ENCODE data around the gene LRRC73.

LRRC73 gene

DNA sequence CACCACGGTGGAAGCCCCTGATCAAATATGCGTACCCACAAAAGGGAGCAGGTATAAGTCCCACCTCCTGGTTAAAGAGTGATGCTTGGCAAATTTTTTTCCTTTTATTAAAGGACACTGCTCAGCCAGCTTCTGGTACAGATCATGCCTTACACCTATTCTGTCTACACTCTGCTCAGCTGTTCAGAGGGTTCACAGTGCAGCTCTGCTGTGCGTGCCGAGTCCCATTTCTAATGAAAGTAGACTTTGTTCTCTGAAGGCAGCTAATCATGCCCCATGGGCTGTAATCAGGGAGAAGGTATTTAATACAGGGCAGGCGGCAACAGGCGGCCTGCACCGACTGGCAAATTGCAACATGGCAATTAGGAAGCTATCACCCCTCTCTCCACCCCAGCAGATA lies 16.3 kb downstream of the LRRC73 start:
- DNase-seq = peak in 5 of 56 donors; percentile 14 to 32 (median 24)

DNA sequence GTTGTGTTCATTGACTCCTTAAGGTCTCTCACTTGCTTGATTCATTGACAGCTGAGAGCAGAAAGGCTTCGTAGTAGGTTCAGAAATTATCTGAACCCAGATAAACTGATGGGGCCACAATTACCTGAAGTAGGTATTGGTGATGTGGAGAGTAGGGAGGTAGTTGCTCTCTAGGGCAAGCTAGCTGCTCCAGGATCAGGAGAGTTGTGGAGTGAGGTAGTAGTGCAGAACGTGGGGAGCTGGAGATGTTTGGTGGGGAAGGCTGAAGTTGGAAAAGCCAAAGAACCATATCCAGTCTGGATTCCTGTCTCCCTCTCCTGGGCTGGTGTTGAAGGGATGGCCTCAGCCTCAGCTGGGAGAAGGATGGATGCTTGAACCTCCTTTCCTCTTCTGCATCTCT lies 16.9 kb downstream of the LRRC73 start:
- no peak for DNase-seq

DNA sequence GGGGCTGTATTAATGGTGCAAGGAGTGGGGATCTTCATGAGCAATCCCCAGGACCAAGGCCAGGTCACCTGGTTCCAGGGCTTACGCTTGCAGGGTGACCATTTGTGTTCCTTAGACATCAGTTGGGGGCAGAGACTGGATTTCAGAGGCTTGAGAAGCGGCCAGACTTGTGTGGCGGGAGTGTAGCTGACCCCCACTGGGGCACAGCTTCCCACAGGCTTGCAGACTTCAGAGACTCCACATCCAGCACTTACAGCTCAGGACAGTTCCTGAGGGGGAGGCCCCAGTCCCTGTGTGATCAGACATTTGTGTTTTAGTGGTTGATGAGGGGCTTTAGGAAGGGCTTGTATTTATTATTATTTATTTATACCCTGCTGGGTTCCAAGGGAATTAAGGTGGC lies 17.5 kb downstream of the LRRC73 start:
- DNase-seq = peak in 3 of 56 donors; percentile 64 to 76 (median 73)

DNA sequence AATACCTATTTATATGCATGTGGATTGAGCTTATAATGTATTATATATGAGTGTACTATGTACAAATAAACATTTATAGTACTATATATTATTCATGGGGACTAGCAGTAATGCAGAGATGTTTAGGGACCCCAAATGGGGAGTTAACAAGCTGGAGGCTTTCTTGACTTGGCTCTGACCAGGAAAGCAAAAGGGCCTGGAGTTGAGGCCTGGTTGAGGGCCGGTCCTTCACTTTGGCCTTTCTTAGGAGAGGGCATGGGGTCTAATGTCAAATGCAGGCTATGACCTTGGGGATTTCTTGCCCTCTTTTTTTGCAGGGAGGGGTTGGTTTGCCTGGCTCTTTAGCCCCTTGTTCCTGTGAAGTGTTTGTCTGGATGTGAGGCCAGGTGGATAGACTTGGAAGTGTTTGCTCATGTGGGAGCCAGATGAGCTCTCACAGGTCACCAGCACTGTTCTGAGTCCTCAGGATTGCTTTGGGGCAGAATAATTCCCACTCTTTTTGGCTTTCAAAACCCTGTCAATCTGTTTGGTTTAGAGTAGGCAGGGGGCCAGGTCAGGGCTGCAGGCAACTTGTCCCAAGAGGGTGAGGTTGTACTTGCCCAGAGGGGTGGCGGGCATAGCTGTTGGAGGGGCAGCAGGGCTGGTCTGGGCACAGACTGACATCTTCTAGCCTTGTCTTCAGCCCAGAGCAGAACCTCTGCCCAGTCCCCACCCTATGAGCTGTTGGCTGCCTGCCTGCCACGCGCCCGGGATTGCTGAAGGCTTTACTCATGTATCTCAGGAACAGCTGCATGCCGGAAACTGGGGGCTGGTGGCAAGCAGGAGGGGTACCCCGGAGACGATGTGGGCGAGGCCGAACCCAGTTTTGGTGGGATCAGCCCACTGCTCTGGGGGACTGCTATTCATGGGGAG lies 18.1 kb downstream of the LRRC73 start:
- DNase-seq = peak in 55 of 56 donors; percentile 47 to 95 (median 83)

DNA sequence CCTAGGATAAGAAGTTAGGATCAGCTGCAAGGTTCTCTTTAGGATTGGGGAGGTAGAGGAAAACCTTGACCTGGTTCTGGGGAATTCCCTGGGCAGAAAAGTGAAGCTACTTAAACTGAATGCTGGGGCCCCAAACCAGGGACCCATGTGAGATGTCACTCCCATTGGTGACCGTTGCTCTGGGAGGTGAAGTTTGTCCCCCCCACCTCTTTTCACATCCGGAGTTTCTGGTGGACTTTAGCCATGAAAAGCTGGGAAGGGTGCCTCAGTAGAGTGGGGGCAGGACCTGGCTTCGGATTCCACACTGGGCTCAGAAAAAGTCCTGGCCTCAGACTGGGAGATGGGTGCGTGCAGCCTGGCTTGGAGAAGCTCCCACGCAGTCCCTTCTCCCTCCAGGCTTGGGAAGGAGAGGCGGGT lies 19.6 kb downstream of the LRRC73 start:
- DNase-seq = peak in 11 of 56 donors; percentile 16 to 62 (median 36)

DNA sequence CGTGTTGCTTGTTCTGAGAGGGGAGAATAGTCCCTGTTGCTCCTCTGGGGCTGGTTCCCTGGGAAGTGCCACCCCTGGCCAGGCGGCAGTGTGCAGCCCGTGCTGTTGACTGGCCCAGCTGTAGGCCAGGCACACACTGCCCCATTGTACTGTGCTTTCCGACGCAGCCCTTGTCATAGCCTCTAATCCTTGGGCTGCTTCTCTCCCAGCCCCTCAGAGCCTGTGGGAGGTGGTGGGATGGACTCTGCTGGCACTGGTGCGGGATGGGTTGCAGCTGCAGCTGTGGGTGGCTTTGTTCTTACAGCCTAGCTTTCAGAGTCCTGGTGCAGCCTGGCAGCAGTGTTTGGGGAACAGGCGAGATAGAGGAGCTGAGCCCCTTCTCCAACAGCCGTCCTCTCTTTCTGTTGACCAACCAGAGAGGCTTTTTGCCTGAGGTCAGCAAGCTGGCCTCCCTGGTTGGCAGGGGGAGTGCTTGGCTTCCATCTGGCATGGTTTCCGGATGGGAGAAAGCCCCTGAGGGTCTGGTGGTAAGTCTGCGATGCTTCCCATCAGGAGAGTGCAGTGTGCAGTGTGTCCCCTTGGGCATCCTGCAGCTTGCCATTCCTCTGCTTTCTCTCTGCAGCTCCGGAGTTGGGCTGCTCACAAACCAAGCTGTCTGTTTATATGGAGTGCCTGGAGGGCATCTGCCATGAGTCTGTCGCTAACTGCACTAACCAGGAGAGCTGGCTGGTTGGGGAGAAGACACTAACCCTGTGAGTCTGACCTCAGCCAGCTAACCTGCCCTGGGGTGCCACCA lies 20.7 kb downstream of the LRRC73 start:
- peak in 54 of 56 donors; percentile 36 to 98 (median 90) for DNase-seq

DNA sequence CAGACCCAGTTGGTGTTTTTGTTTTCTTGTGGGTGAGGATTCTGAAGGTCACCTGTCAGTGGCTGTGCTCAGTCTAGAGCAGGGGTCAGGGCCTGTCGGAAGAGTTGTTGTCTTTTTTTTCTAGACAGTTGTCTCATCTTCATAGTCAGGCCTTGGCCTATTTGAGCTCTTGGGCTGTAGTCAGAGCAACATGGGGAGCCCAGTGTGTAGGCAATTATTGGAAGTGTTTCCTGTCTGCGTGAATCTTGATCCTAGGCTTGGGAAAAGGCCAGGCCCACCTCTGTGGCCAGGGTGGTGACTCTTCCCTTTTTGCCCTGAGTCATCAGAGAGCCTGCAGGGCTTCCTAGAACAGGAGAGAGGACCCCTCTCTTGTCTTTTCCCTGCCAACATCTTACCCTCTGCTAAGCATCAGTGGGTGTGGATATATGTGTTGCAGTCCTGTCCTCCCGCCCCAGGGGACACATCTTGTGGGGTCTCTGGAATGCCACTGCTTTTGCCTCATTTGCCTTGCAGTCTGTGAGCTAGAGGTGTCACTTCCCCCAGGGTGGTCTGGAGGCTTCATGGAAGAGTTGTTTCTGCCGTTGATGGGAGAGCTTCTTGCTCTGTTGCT lies 21.4 kb downstream of the LRRC73 start:
- no peak for DNase-seq

DNA sequence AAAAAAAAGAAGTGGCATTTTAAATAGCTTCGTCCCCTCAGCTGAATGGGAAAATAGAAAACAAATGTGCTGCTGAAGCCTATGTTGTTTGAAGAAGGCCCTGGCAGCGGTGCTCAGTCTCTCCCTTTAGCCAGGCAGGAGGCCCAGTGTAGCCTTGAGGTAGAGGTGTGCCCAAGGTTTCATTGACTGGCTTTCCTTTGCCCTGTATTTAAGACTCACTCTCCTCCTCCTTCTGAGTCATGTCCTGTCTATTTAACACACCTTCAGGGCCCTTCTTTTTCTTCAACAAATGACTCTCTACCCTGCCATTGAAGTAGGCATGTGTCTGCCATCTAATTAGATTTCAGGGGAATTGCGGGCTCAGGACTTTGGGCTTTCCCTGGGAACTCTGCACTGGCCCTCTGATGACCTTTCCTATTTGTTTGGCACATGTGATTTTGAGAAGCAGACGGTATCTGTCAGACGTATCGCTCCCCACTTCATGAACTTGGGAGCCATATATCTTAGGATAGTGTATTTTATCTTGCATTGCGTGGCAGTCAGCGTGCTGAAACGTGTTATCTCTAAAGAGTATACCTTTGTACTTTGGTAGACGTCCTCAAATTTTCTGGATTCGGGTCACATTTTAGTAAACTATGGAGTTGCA lies 28.4 kb downstream of the LRRC73 start:
- DNase-seq = no peak

DNA sequence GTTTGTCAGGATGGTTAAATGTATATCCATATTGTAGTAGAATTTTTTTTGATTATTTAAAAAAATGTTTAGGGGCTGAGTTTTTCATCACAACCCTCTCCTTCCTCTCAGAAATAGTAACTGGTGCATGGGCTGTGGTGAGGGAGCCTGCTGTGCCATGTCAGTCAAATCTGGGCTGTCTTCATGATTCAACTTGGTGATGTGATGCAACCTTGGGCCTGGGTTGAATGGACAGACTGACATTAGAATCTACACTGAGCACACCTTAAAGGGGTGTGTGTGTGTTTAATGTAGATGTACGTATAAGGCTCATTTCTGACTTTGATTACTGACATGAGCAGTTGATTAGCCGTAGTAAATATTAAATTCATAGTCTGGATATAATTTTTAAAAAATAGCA lies 29.1 kb downstream of the LRRC73 start:
- DNase-seq = no peak

DNA sequence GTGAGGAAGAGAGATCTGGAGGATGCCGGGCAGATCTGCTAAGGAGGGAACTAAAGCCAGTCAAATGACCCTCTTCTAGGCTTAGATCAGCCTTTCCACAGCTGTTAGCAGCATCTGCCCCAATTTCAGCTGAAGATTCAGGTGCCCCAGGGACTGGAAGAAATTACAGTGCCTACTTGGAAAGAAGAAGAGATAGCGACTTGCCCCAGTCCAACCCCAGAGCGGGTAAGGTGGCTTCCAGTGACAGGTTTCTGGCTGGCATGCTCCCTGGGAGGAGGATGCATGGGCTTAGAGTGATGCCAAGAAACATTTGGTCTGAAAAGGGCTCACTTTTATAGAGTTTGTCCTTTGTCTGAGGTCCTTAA lies 32.2 kb downstream of the LRRC73 start:
- DNase-seq = no peak

DNA sequence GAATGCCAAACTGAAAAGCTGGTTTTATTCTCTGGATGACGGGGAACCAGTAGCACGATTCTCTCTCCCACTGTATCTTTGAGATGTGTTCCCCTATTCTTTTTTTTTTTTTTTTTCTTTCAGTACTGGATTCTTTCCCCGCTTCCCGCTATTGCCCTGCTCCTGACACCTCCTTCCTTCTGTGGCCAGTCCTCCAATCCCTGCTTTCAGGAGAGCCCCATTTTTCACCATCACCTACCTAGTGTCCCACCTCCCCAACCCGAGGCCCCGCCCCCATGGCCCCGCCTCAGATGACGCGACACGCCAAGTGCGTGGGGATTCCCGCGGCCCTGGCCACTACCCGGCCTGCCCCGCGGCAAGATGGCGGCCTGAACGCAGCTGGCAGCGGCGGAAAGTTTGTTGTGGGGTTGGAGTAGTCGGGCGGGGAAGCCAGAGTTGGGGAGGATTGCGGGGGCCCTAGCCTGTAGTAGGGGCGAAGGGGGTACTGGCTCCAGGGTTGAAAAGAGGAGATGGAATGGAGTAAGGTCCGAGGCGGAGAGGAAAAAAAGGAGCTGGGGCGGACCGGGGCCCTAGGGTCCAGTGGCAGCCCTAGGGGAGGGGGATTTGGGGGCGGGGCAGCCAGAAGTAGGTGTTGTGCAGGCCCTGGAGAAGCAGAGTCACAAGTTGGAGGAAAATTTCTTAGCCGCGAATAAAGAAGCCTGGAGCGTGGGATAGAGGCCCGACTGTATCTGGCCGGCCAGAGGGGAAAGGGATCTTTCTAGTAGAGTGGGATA lies 32.7 kb downstream of the LRRC73 start, which contains the start of gene TJAP1:
TSS of gene TJAP1 (plus strand) at position 336 of the 773 bp plus-strand sequence. CDS start 21,432 bp downstream, outside the sequence.
- DNase-seq = peak; percentile 34 to 94 (median 84)

DNA sequence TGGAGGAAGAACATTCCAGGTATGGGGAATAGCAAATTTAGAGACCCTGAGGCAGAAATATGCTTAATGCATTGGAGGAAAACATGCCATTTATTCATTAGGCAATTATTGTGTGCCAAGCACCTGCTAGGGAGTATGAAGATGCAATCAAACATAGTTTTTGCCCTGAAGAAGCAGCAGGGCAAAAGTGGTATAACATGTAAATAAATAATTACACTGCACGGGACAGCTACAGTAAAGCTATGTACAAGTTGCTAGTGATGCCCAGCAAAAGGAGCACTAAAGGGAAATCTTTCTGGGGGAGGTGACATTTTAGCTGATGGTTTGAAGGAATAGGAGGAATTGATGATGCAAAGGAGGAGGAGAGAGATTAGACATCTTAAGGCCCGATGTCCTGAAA lies 33.4 kb downstream of the LRRC73 start:
- DNase-seq = no peak

DNA sequence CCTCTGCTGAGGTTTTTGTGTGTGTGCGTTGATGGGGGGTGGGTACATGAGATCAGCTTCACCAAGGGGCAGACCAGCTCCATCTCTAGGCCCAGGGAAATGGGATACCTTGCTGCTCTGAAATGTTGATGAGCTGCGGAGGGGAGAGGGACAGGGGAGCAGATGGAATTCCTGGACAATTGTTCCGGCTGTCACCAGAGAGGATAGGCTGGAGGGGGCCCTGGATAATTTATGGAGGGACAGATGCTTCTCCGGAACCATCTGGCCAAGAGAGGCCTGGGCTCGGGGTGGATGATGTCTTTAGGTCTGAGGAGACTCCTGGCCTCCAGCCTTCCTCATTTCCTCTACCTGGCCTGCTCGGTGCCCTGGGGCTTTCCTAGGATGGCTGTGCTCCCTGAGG lies 34.6 kb downstream of the LRRC73 start:
- DNase-seq = no peak

DNA sequence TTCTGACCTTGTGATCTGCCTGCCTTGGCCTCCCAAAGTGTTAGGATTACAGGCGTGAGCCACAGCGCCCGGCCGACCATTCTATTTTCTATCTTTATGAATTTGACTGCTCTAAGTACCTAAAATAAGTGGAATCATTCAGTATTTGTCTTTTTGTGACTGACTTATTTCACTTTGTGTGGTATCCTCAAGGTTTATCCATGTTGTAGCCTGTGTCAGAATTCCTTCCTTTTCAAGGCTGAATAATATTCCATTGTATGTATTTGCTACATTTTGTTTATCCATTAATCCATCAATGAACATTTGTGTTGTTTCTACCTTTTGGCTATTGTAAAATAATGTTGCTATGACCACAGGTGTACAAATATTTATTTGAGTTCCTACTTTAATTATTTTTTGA lies 37.6 kb downstream of the LRRC73 start:
- no peak for DNase-seq

DNA sequence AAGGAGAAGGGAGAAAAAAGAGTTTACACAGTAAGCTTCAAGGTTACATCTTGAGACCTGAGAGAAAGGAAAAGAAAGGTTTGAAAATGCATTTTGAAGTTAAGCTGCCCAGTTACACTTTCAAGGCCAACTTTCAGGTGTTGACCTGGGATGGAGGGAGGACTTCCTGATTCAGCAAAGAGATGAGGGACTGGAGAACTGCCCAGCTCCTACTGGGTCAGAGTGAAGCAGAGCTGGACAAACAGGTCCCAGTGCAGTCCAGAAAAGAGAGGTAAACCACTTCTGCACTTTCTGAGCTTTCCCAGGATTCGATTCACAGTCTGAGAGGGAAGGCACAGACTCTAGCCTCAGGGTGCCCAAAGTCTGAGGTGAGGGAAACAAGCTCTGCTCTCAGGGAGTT lies 38.7 kb downstream of the LRRC73 start:
- DNase-seq = no peak

DNA sequence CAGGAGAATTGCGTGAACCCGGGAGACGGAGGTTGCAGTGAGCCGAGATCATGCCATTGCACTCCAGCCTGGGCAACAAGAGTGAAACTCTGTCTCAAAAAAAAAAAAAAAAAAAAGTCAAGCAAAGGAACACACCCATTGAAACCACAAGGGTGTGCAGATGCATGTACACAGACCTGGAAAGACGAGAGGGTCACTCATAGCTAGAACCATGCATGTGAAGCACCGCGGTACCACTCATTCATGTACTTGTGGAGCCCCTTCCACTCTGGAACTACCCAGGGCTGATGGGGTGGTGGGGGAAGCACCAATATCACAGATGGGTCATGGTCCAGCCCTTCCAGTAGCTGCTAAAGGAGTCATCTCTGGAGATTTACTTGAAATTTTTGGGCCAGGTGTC lies 40.2 kb downstream of the LRRC73 start:
- DNase-seq = no peak

DNA sequence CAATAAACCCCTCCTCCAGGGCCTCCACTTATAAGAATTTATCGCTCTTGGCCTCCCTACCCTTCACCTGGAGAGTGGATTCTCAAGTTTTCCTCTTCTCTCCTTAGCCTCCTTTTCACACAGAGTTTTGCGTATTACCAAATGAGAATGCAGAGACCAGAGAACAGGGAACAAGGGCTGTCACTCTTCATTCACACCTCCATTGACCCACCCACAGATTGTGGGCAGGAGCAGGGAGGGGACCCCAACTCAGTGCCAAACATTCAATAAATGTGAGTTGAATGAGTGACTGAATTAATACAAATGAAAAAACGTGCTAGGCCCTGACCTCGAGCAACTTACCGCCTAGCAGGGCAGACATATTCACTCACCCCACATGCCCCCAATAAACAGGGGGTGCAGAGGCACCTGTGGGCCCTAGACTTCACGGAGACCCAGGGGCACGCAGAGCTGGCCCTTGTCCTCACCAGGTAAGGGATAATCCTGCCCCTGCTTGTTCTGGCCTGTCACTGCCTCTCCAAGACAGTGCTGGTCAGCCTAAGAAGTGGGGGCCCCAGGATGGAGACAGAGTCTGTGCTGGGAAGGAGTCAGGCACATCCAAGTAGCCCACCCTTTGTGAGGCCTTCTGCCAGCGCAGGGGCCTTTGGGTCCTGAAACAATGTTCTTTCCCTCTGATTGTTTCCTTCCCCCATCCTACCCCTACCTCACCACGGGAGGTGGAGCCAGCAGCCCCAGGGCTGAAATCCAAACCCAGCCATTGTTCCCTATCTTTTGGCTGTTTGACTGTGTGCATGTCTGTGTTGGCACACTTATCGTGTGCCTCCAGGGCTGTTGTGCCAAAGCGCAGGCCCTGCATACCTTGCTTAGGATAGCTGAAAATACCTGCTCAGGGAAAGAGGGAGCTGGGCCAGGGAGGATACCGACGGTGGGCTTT lies 41.1 kb downstream of the LRRC73 start:
- peak in 1 of 56 donors; percentile 3 for DNase-seq

DNA sequence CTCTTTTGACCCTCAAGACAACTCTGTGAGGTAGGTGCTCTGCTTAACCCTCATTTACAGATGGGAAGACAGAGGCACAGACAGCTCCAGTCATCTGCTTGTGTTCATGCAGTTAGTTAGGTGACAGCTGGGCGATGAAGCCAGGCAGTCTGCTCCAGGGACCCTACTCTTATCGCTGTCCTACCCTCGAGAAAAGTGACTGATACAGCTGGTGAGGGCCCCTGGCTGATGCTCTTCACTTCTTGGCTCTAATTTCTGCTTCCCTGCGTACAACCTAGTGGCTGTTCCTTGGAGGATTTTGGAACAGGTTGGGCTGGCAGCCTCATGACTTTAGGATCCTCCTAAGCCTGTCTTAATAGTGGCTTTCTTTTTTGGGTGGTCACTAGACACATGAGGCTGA lies 41.9 kb downstream of the LRRC73 start:
- no peak for DNase-seq

DNA sequence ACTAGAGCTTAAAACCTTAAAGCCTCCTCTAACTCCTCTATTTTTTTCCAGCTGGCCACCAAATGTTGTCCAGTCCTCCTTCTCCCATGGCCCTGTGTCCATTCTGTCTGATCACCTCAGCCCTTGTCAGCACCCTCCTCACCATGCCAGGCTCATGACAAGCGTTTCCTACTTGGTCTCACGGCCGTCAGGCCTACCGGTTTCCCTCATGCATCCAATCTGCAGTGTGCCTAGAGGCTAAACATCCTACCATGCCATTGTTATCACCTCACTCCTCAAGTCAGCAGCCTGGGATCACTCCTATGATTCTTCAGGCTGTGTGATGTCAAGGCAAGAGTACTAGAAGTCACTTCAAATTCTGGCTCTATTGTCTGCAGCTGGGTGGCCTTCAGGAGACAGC lies 42.4 kb downstream of the LRRC73 start:
- no peak for DNase-seq
